ENCODE data around the gene LARP1B.

GRCh38 chr4:128242601-128243000 is 181.5 kb downstream of the LARP1B start:
- TF ChIP-seq CTCF (IDR thresholded peaks at IDR 0.05) (no peak), ZFX (IDR thresholded peaks at IDR 0.05; ENCODE audit: borderline replicate concordance) (no peak)

Data from 22Rv1 (cell line).